HCT116 (cell line): ENCODE results near the gene KCNK5. TPM values are rescaled to one million over a fixed set of nuclear protein-coding genes. Genes with fewer than 3 reads are reported as not detected.

Experiments
- ATAC-seq: fragments of 200-7000 bp; cut with Tn5 transposase; 2 replicates; pipeline ENCODE4 v1.9.1; 2020; ENCODE audit warnings: mild to moderate bottlenecking, moderate library complexity
- BruUV-seq: library from RNA; stranded (reverse); fragments of 400-500 nt; replicated peaks from 2 replicates; lab custom pipeline; 2021; lab: Mats Ljungman, UMichigan
- CTCF ChIA-PET: fragments of 300-600 bp; sonication (Branson Sonifier 250); formaldehyde crosslinking; loops from one replicate; lab custom pipeline; 2021; ENCODE audit warnings: antibody characterized with exemption; lab: Charles Lee
- POLR2A ChIA-PET: fragments of 300-600, 350-600 bp; sonication (Branson Sonifier 250); formaldehyde crosslinking; loops from one replicate; lab custom pipeline; 2021; ENCODE audit warnings: antibody characterized with exemption; lab: Charles Lee
- RAD21 ChIA-PET, 2 experiments: fragments of 300-600 bp; sonication (Branson Sonifier 250); formaldehyde crosslinking; loops; one replicate each; lab custom pipeline; 2023; ENCODE audit warnings: low total read pairs in 2 of 2; ENCODE audit not compliant: uncharacterized antibody in 2 of 2, unreplicated experiment in 2 of 2, low non-redundant PET in 1 of 2; lab: Charles Lee
- DNase-seq: peaks from one replicate; pipeline ENCODE4 v3.0.0-alpha.2; 2010; ENCODE audit warnings: low read depth, low spot score
- H2AFZ ChIP-seq: fragments of 200-600 bp; shearing (Covaris generic), sonication (generic); 2 replicates; pipeline ENCODE4 v1.6.1; 2017; ENCODE audit warnings: low read depth, mixed run types, mixed read lengths, antibody characterized with exemption, low read length; ENCODE audit not compliant: poor library complexity, severe bottlenecking
- H3K27ac ChIP-seq: 2 replicates; pipeline ENCODE4 v1.5.1; 2012; ENCODE audit warnings: low read depth, low read length
- H3K27me3 ChIP-seq: fragments of 200-600 bp; sonication (generic); 2 replicates; pipeline ENCODE4 v1.6.1; 2016; ENCODE audit warnings: mixed run types, low read length, mixed read lengths; ENCODE audit not compliant: insufficient read depth
- H3K36me3 ChIP-seq, 2 experiments: fragments of 200-500 bp in 1 of 2; fragments of 200-600 bp in 1 of 2; sonication (Bioruptor generic) in 1 of 2; sonication (generic) in 1 of 2; 2 replicates each; pipeline versions ENCODE4 v1.5.1 to v1.6.1; 2014 to 2016; ENCODE audit warnings: low read length in 2 of 2, inconsistent platforms in 1 of 2, mixed read lengths in 1 of 2, mixed run types in 1 of 2; ENCODE audit not compliant: insufficient read depth in 2 of 2, control insufficient read depth in 1 of 2
- H3K4me1 ChIP-seq, 2 experiments: fragments of 200-600 bp in 1 of 2; sonication (generic) in 1 of 2; 2 replicates each; pipeline versions ENCODE4 v1.5.1 to v1.6.1; 2012 to 2017; ENCODE audit warnings: low read length in 2 of 2, inconsistent platforms in 1 of 2, mild to moderate bottlenecking in 1 of 2, mixed read lengths in 1 of 2, mixed run types in 1 of 2, moderate library complexity in 1 of 2; ENCODE audit not compliant: insufficient read depth in 2 of 2, control insufficient read depth in 1 of 2
- H3K4me2 ChIP-seq: fragments of 200-600 bp; sonication (generic); 2 replicates; pipeline ENCODE4 v1.6.1; 2017; ENCODE audit warnings: mixed run types, low read length, mixed read lengths
- H3K4me3 ChIP-seq, 2 experiments: fragments of 200-600 bp in 1 of 2; sonication (generic) in 1 of 2; replicated peaks in 1 of 2; 2 replicates each; pipeline ENCODE4 v1.5.1; 2011 to 2016; ENCODE audit warnings: low read length in 2 of 2, control low read depth in 1 of 2, low read depth in 1 of 2, mild to moderate bottlenecking in 1 of 2, mixed read lengths in 1 of 2, mixed run types in 1 of 2
- H3K79me2 ChIP-seq: fragments of 200-600 bp; sonication (generic); 2 replicates; pipeline ENCODE4 v1.6.1; 2017; ENCODE audit warnings: mild to moderate bottlenecking, mixed run types, low read length, moderate library complexity, mixed read lengths; ENCODE audit not compliant: insufficient read depth
- H3K9ac ChIP-seq: fragments of 200-600 bp; sonication (generic); 2 replicates; pipeline ENCODE4 v1.6.1; 2016; ENCODE audit warnings: low read length, mixed read lengths
- H3K9me2 ChIP-seq: fragments of 200-600 bp; sonication (generic), shearing (Covaris generic); 2 replicates; pipeline ENCODE4 v1.6.1; 2017; ENCODE audit warnings: mixed run types, mild to moderate bottlenecking, moderate library complexity; ENCODE audit not compliant: insufficient read depth
- H3K9me3 ChIP-seq, 2 experiments: fragments of 200-500 bp in 1 of 2; fragments of 200-600 bp in 1 of 2; sonication (Bioruptor generic) in 1 of 2; sonication (generic) in 1 of 2; 2 replicates each; pipeline ENCODE4 v1.6.1; 2014 to 2017; ENCODE audit warnings: low read length in 2 of 2, mixed read lengths in 2 of 2, inconsistent platforms in 1 of 2, low read depth in 1 of 2, mild to moderate bottlenecking in 1 of 2, mixed run types in 1 of 2, moderate library complexity in 1 of 2; ENCODE audit not compliant: control insufficient read depth in 1 of 2, insufficient read depth in 1 of 2
- H4K20me1 ChIP-seq: fragments of 200-600 bp; sonication (generic), shearing (Covaris generic); 2 replicates; pipeline ENCODE4 v1.6.1; 2017; ENCODE audit warnings: mixed run types, mild to moderate bottlenecking, moderate library complexity; ENCODE audit not compliant: insufficient read depth
- ATF3 ChIP-seq: IDR thresholded peaks from 2 replicates; pipeline ENCODE4 v1.6.1; 2012
- CTCF ChIP-seq, 3 experiments: fragments of 200-600 bp in 1 of 3; sonication (generic) in 1 of 3; IDR thresholded peaks in 2 of 3; conservative IDR thresholded peaks in 1 of 3; 2 replicates each; pipeline ENCODE4 v1.5.1; 2012 to 2017; ENCODE audit warnings: low read depth in 2 of 3, low read length in 2 of 3, antibody characterized with exemption in 1 of 3, borderline replicate concordance in 1 of 3, control low read depth in 1 of 3, mild to moderate bottlenecking in 1 of 3, mixed read lengths in 1 of 3, mixed run types in 1 of 3, moderate library complexity in 1 of 3; ENCODE audit not compliant: insufficient read depth in 1 of 3
- ELF1 ChIP-seq: IDR thresholded peaks from 2 replicates; pipeline ENCODE4 v1.6.1; 2012; ENCODE audit warnings: low read depth, borderline replicate concordance
- EZH2 ChIP-seq: fragments of 200-600 bp; sonication (generic); IDR thresholded peaks from 2 replicates; pipeline ENCODE4 v1.6.1; 2017; ENCODE audit warnings: antibody characterized with exemption, mixed run types
- EZH2phosphoT487 ChIP-seq: fragments of 200-600 bp; IDR thresholded peaks from 2 replicates; pipeline ENCODE4 v1.6.1; 2018; ENCODE audit warnings: antibody characterized with exemption, borderline replicate concordance
- FOSL1 ChIP-seq: IDR thresholded peaks from 2 replicates; pipeline ENCODE4 v1.6.1; 2012; ENCODE audit warnings: low read depth
- JUND ChIP-seq: IDR thresholded peaks from 2 replicates; pipeline ENCODE4 v1.6.1; 2012
- POLR2A ChIP-seq: IDR thresholded peaks from 2 replicates; pipeline ENCODE4 v1.7.0; 2011; ENCODE audit warnings: borderline replicate concordance; ENCODE audit not compliant: insufficient read depth, insufficient read length; ENCODE audit errors: extremely low read depth
- POLR2AphosphoS5 ChIP-seq: IDR thresholded peaks from 2 replicates; pipeline ENCODE4 v1.6.1; 2011; ENCODE audit warnings: mild to moderate bottlenecking, low read depth, low read length, moderate library complexity
- REST ChIP-seq: IDR thresholded peaks from 2 replicates; pipeline ENCODE4 v1.6.1; 2012; ENCODE audit warnings: low read depth
- SIN3A ChIP-seq: IDR thresholded peaks from 2 replicates; pipeline ENCODE4 v1.6.1; 2012; ENCODE audit warnings: low read depth
- SRF ChIP-seq: IDR thresholded peaks from 2 replicates; pipeline ENCODE4 v1.6.1; 2012; ENCODE audit warnings: low read depth
- YY1 ChIP-seq: IDR thresholded peaks from 2 replicates; pipeline ENCODE4 v1.6.1; 2011; ENCODE audit warnings: low read length, low read depth, moderate library complexity, mild to moderate bottlenecking; ENCODE audit not compliant: insufficient replicate concordance; ENCODE audit errors: extremely low read depth
- ZBTB33 ChIP-seq: IDR thresholded peaks from 2 replicates; pipeline ENCODE4 v1.6.1; 2011; ENCODE audit warnings: mild to moderate bottlenecking, low read length, moderate library complexity; ENCODE audit not compliant: insufficient replicate concordance; ENCODE audit errors: extremely low read depth
- intact Hi-C: fragments of 100-400 bp; cut with micrococcal nuclease; formaldehyde crosslinking; loops from 2 replicates; pipeline ENCODE4 v1.10.0; 2022
- total RNA-seq: library from RNA; stranded (reverse); gene quantifications from one replicate; pipeline ENCODE4 v1.2.1, GENCODE V29; 2021; ENCODE audit not compliant: unreplicated experiment

Gene KCNK5
- total RNA-seq, 1 experiment from 2014 or later: 9.5 TPM

GRCh38 chr6:39181826-39182225 is 47.4 kb downstream of the KCNK5 start (continued):
- no peak for TF ChIP-seq REST

DNA sequence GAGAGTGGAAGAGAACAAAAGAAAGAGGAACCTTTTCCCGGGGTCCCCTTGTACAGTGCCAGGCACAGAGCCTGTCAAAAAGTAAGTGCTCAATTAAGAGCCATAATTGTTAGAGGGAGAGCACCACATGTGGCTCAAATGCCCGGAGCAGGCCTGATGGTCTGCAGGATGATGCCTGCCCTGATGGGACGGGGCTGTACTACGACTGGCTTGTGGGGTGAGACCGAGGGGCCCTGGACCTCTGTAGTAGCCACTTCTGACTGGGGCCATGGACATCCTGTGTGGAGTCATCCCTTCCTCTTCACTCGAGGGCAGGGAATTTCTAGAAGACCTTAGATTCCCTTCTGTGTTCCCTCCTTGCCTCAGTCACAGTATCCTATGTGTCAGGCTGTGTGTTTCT is 47.9 kb downstream of the KCNK5 start:
- intact Hi-C loops: no loop called here
- Histone ChIP-seq H3K9me2 (no peaks in the 10 kb centered on the region), H3K36me3 (no peaks in the 10 kb centered on the region), H2AFZ (no peak overlapping the region), H4K20me1 (no peaks in the 10 kb centered on the region), H3K9ac (no peak overlapping the region), H3K4me2 (no peak overlapping the region), H3K79me2 (no peaks in the 10 kb centered on the region), H3K4me3 (no peak overlapping the region), H3K9me3 (peaks cover 11 to 12% of the 10 kb centered on the region in 2 experiments; a peak in 3 of 4 replicates), H3K4me1 (peaks cover 3 to 24% of the 10 kb centered on the region in 2 experiments), H3K27me3 (no peaks in the 10 kb centered on the region), H3K27ac (no peak overlapping the region)
- DNase-seq: no peak
- BruUV-seq: no TSS peak
- RAD21 ChIA-PET: no interaction called here
- CTCF ChIA-PET: no interaction called here
- POLR2A ChIA-PET: no interaction called here
- ATAC-seq: no peak
- no peak for TF ChIP-seq EZH2
- TF ChIP-seq FOSL1: no peak
- TF ChIP-seq CTCF (IDR thresholded peaks at IDR 0.05 in 2 of 3, conservative IDR thresholded peaks at IDR 0.05 in 1 of 3; ENCODE audit: borderline replicate concordance in 1 of 3, insufficient read depth in 1 of 3, low read depth in 2 of 3, low read length in 2 of 3): no peak
- TF ChIP-seq POLR2AphosphoS5: no peak
- no peak for TF ChIP-seq JUND
- no peak for TF ChIP-seq ATF3
- no peak for TF ChIP-seq SRF
- no peak for TF ChIP-seq SIN3A
- no peak for TF ChIP-seq ELF1
- TF ChIP-seq EZH2phosphoT487: no peak
- TF ChIP-seq POLR2A: no peak
- no peak for TF ChIP-seq YY1
- no peak for TF ChIP-seq ZBTB33
